MM.1S (cell line): ENCODE data around the gene TBCCD1.

Source experiments
- CTCF ChIP-seq: fragments of 300-600 bp; sonication (generic); IDR thresholded peaks from 2 replicates; pipeline ENCODE4 v1.5.1; 2016; ENCODE audit warnings: antibody characterized with exemption, low read length, mixed read lengths
- EZH2 ChIP-seq: fragments of 300-600 bp; sonication (generic); optimal IDR thresholded peaks from 2 replicates; pipeline ENCODE3; 2017; ENCODE audit warnings: low read depth, mild to moderate bottlenecking, antibody characterized with exemption, low read length, mixed read lengths
- EZH2phosphoT487 ChIP-seq: fragments of 300-600 bp; sonication (generic); IDR thresholded peaks from 2 replicates; pipeline ENCODE4 v1.6.1; 2018; ENCODE audit warnings: antibody characterized with exemption, low read length

- TF ChIP-seq CTCF (no peak), EZH2 (no peak), EZH2phosphoT487 (no peak)
Measured at GRCh38 chr3:186589856-186590579, 22.9 kb upstream of the TBCCD1 start.
